ENCODE data around the gene NFIA.

GRCh38 chr1:61279570-61279969 lies 197.2 kb downstream of the NFIA start:
- TF ChIP-seq, protein P1, sequence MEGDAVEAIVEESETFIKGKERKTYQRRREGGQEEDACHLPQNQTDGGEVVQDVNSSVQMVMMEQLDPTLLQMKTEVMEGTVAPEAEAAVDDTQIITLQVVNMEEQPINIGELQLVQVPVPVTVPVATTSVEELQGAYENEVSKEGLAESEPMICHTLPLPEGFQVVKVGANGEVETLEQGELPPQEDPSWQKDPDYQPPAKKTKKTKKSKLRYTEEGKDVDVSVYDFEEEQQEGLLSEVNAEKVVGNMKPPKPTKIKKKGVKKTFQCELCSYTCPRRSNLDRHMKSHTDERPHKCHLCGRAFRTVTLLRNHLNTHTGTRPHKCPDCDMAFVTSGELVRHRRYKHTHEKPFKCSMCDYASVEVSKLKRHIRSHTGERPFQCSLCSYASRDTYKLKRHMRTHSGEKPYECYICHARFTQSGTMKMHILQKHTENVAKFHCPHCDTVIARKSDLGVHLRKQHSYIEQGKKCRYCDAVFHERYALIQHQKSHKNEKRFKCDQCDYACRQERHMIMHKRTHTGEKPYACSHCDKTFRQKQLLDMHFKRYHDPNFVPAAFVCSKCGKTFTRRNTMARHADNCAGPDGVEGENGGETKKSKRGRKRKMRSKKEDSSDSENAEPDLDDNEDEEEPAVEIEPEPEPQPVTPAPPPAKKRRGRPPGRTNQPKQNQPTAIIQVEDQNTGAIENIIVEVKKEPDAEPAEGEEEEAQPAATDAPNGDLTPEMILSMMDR (IDR thresholded peaks at IDR 0.05) = no peak
- TF ChIP-seq POLR2AphosphoS5 (IDR thresholded peaks at IDR 0.05) = no peak
- no peak for TF ChIP-seq POLR2A (IDR thresholded peaks at IDR 0.05)
- no peak for TF ChIP-seq EP300 (IDR thresholded peaks at IDR 0.05)

Data from upper lobe of left lung (tissue), 4 donors.